Thyroid gland (tissue), 4 donors: ENCODE measurements around the gene NOC4L. TPM values are rescaled to one million over a fixed set of nuclear protein-coding genes. Genes with fewer than 3 reads are reported as not detected.

Experiments used
- DNase-seq, 2 donors: peaks; one replicate each; pipeline ENCODE4 v3.0.0-alpha.2; 2019
- H3K27ac ChIP-seq, 3 donors: fragments of 200-600 bp; sonication (generic); 1 replicate in 2 of 3; 2 replicates in 1 of 3; pipeline ENCODE4 v1.5.1; 2016 to 2019; ENCODE audit warnings: mild to moderate bottlenecking in 1 of 3, moderate library complexity in 1 of 3
- H3K27me3 ChIP-seq: fragments of 200-600 bp; sonication (generic); one replicate; pipeline ENCODE4 v1.5.1; 2019
- H3K36me3 ChIP-seq, 2 donors: fragments of 200-600 bp; sonication (generic); one replicate each; pipeline ENCODE4 v1.5.1; 2016 to 2019
- H3K4me1 ChIP-seq, 2 donors: fragments of 200-600 bp; sonication (generic); one replicate each; pipeline ENCODE4 v1.5.1; 2017 to 2019
- H3K4me3 ChIP-seq, 3 donors: fragments of 200-600 bp; sonication (generic); replicated peaks in 1 of 3; 1 replicate in 2 of 3; 2 replicates in 1 of 3; pipeline ENCODE4 v1.5.1; 2016; ENCODE audit warnings: mild to moderate bottlenecking in 1 of 3
- H3K9me3 ChIP-seq: fragments of 200-600 bp; sonication (generic); one replicate; pipeline ENCODE4 v1.5.1; 2017
- POLR2A ChIP-seq, 2 donors: fragments of 450-650 bp; IDR thresholded peaks; one replicate each; pipeline ENCODE4 v1.6.1; 2017; ENCODE audit warnings: antibody characterized with exemption in 2 of 2, mild to moderate bottlenecking in 2 of 2, moderate library complexity in 1 of 2
- WGBS, 2 donors: methylation state at CpG; one replicate each; pipeline ENCODE4 v1.1.5; 2017; 5-methylcytosine and 5-hydroxymethylcytosine counted together
- intact Hi-C: fragments of 100-400 bp; cut with DNase I; formaldehyde crosslinking; loops from one replicate; pipeline ENCODE4 v1.15.1; 2023
- total RNA-seq, 4 donors: library from RNA; depleted of rRNA; stranded (reverse); fragments of >200 nt; gene quantifications; one replicate each; pipeline ENCODE4 v1.2.3, GENCODE V29; 2016
- TF ChIP-seq, protein P1 (sequence below), 6 experiments: fragments of 200-600 bp in 3 of 6; fragments of 450-650 bp in 3 of 6; sonication (generic) in 3 of 6; IDR thresholded peaks; one replicate each; pipeline ENCODE4 v1.5.1; 2016 to 2019; ENCODE audit warnings: antibody characterized with exemption in 6 of 6, mild to moderate bottlenecking in 2 of 6, inconsistent platforms in 1 of 6, moderate library complexity in 1 of 6

Gene NOC4L
- total RNA-seq, 4 donors from 2014 or later: 9.3 to 22.4 (median 10.1) TPM

DNA sequence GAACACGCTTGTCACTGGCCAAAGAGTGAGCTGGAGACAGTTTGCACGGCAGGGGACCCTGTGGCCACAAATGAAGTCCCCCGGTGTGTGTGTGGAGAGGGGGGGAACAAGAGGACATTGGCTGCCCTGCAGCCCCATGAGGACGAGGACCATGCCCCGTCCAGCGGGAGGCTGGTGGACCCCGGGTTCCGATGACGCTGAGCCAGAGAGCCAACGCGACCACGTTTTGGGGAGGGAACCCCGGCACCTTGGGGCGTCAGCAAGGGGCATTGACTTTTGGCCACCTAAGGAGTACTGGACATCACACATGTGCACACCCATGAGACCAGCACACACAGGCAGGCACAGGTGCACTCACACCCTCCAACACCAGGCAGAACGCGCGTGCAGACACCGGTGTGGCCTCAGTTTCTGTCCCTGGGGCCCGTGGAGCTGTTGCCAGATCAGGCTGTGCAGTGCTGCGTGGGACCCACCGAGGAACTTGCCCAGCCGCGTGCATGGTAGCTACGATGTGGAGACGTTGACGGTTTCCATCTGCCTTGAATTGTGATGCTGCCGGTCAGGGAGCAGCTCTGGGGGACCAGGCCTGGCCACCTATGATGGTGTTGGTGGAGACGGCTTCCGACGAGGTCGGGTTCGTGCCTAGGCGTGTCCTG is 26.5 kb downstream of the NOC4L start:
- no peak for DNase-seq
- H3K9me3 ChIP-seq: no peaks in the 10 kb centered on the region
- WGBS, 2 donors: 75 to 81% methylated on average over 8 to 33 of the region's 33 CpGs

DNA sequence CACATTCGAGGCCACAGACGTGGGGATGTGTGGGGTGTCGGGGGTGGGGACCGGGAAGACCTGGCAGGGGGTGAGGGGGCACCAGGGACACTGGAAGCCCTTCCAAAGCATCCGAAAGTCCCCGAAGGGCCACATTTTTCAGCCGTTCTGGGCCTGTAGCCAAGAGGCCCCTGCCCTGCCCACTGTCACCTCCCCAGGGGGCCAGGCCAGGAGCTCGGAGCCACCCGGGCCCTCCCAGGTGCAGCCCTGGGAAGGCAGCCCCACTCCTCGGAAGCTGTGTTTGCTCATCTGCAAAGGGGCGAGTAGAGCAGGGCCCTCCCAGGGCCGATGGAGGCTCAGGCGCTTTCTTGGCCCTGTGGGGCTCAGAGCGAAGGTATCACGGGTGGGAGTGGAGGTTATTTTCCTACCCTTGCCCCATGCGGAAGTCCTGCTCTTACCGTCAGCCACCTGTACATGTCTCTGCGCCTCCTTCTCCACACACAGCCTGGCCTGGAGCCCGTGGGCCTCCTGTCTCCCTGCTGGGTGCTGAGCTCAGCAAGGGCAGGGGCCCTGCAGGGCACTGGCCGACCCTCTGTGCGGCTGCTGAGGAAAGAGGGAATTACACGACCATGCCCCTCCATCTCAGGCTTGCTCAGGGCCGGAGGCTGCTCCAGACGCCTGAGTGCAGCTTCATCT is 27.2 kb downstream of the NOC4L start:
- no peaks in the 10 kb centered on the region for H3K36me3 ChIP-seq
- peaks cover 0 to 4% of the 10 kb centered on the region in 2 donors for H3K4me1 ChIP-seq
- no peak overlapping the region for H3K4me3 ChIP-seq
- TF ChIP-seq, protein P1, sequence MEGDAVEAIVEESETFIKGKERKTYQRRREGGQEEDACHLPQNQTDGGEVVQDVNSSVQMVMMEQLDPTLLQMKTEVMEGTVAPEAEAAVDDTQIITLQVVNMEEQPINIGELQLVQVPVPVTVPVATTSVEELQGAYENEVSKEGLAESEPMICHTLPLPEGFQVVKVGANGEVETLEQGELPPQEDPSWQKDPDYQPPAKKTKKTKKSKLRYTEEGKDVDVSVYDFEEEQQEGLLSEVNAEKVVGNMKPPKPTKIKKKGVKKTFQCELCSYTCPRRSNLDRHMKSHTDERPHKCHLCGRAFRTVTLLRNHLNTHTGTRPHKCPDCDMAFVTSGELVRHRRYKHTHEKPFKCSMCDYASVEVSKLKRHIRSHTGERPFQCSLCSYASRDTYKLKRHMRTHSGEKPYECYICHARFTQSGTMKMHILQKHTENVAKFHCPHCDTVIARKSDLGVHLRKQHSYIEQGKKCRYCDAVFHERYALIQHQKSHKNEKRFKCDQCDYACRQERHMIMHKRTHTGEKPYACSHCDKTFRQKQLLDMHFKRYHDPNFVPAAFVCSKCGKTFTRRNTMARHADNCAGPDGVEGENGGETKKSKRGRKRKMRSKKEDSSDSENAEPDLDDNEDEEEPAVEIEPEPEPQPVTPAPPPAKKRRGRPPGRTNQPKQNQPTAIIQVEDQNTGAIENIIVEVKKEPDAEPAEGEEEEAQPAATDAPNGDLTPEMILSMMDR (IDR thresholded peaks at IDR 0.05): no peak
- no peak for TF ChIP-seq POLR2A (IDR thresholded peaks at IDR 0.05)
- no peak overlapping the region for H3K27ac ChIP-seq
- no peaks in the 10 kb centered on the region for H3K9me3 ChIP-seq
- WGBS, 2 donors: 54 to 66% methylated on average over 13 to 17 of the region's 24 CpGs
- no peak for DNase-seq
- intact Hi-C loops: no loop called here
- no peaks in the 10 kb centered on the region for H3K27me3 ChIP-seq

More for the DNA sequence above, 26.5 kb downstream of the NOC4L start:
- H3K36me3 ChIP-seq: no peaks in the 10 kb centered on the region
- no peak overlapping the region for H3K4me3 ChIP-seq
- H3K4me1 ChIP-seq: peaks cover 0 to 4% of the 10 kb centered on the region in 2 donors
- intact Hi-C loops: no loop called here
- H3K27ac ChIP-seq: no peak overlapping the region
- H3K27me3 ChIP-seq: no peaks in the 10 kb centered on the region
- TF ChIP-seq, protein P1 (IDR thresholded peaks at IDR 0.05): no peak
- no peak for TF ChIP-seq POLR2A (IDR thresholded peaks at IDR 0.05)

DNA sequence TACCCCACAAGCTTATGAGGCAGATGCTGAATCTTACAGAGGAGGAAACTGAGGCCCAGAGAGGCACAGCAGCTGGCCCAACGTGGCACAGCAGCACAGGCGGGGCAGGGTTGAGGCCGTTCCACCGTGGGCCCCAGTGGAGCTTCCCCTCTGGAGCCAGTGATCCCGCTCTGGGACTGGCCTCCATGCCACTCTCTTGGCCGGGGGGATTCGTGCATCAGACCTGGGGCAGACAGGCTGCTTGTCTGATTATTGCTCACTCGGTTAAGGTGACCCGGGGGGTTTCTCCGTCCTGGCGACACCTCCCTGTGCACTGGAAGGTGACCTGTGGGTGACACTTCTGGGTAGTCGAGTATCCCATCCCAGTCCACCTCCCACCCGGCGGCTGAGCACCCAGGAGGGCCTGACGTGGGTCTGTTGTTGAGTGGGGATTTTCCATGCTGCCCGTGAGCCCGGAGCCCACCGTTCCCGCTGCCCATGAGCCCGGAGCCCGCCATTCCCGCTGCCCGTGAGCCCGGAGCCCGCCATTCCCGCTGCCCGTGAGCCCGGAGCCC is 27.8 kb downstream of the NOC4L start:
- DNase-seq: no peak

DNA sequence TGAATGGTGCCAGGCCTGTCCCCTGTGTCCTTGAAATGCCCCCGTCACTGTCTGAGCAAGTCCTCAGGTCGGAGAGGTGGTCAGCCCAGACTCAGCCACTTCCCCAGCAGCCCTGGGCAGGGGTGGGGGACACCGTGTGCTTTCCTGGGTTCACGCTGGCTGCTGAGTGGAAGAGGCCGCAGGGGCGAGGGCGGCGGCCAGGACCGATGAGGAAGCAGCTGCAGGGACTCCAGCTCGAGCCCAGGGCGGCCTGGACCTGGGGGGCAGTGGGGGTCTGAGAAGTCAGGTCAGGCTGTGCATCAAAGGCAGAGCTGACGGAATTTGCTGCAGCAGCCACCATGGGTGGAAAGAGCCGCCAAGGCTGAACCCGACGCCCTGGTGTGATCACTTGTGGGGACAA is 28.4 kb downstream of the NOC4L start:
- DNase-seq: no peak
- intact Hi-C loops: no loop called here

More for the DNA sequence above, 27.8 kb downstream of the NOC4L start:
- no peaks in the 10 kb centered on the region for H3K27me3 ChIP-seq
- no peaks in the 10 kb centered on the region for H3K36me3 ChIP-seq
- no peak for TF ChIP-seq POLR2A (IDR thresholded peaks at IDR 0.05)
- TF ChIP-seq, protein P1 (IDR thresholded peaks at IDR 0.05): no peak
- H3K9me3 ChIP-seq: no peaks in the 10 kb centered on the region
- peaks cover 0 to 4% of the 10 kb centered on the region in 2 donors for H3K4me1 ChIP-seq
- intact Hi-C loops: no loop called here
- 75 to 88% methylated on average over 15 to 17 of the region's 28 CpGs for whole genome bisulfite sequencing, 2 donors
- H3K27ac ChIP-seq: no peak overlapping the region
- no peak overlapping the region for H3K4me3 ChIP-seq

More for the DNA sequence above, 28.4 kb downstream of the NOC4L start:
- no peak overlapping the region for H3K4me3 ChIP-seq
- H3K9me3 ChIP-seq: no peaks in the 10 kb centered on the region
- 55 to 69% methylated on average over 8 to 14 of the region's 15 CpGs for whole genome bisulfite sequencing, 2 donors
- no peaks in the 10 kb centered on the region for H3K36me3 ChIP-seq
- TF ChIP-seq, protein P1 (IDR thresholded peaks at IDR 0.05): no peak
- no peak for TF ChIP-seq POLR2A (IDR thresholded peaks at IDR 0.05)
- H3K27me3 ChIP-seq: no peaks in the 10 kb centered on the region
- H3K27ac ChIP-seq: no peak overlapping the region
- no peaks in the 10 kb centered on the region for H3K4me1 ChIP-seq
